NOMO-1 treated with dmso at 0.1 percent for 144 hours (cell line): ENCODE results near the gene RTKN.

Experiments
- DNase-seq: peaks from one replicate; lab custom pipeline; 2025; ENCODE audit not compliant: unreplicated experiment; lab: John Stamatoyannopoulos, UW

The RTKN gene

GRCh38 chr2:74417763-74418162, 24.0 kb downstream of the RTKN start:
- no peak for DNase-seq

- DNase-seq: no peak
These were observed 24.5 kb downstream of the RTKN start for GRCh38 chr2:74417197-74417596.

DNA sequence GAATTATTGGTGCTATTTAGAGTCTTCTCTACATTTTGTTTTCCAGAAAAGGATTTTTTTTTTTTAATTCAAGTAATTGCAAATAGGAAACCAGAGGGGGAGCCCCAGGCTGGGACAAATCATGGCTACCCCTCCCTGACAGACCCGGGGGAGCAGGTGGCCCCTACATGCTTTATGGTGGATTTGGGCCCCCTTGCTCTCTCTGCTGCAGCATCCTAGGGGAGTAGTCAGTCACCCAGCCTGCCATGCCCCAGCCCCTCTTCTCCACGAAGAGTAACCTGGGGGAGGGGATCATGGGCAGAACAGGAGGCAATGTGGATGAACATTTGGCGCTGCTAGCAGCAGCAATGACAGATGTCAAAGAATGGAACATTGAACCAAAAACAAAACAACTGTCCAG, 25.0 kb downstream of the RTKN start:
- DNase-seq: no peak

DNA sequence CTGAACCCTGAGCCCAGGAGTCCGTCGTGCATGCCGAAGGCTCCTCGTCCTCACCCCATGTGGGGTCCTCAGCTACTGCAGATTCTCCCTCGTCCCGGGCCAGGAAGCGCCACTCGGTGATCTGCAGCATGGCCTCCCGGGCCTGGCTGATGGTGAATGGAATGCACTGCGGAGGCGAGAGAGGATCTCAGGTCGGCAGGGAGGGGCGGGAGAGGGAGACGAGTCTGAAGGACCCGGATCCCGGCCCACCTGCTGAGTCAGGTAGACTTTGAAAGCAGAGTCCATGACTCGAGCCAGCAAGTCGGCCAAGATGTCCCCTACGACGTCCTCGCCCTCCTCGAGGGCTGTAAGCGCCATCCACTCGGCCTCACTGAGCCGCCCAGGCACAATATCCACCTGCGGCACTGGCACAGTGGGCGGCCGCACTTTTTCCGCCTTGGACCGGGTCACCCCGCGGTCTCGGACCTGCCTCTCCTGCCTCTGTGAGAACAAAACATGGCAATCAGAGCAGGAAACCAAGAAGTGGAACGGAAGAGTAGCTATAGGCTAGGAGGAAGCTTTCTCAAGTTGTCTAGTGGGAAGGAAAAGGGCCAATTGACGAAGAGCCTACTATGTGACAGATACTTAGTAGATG, 25.9 kb downstream of the RTKN start:
- no peak for DNase-seq

- DNase-seq: no peak
These were observed 26.6 kb downstream of the RTKN start for GRCh38 chr2:74414881-74415761.

DNA sequence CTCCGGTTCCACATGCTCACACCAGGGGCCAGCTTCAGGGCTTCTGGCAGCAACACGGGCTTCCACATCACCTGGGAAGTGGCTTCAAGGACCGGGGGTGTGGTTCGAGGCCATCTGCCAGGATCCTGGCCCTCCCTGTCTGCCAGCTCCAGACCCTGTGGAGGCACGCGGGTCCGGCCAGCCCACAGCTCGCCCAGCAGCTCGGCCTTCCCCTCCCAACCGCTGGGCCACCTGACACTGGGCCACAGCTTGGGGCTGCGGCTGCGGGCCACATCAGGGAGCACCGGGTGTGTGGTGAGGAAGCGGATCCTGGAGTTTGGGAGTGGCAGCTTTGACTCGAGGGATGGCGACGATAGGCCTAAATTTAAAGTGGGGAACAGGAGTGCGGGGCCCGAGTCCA, 27.3 kb downstream of the RTKN start:
- no peak for DNase-seq

DNA sequence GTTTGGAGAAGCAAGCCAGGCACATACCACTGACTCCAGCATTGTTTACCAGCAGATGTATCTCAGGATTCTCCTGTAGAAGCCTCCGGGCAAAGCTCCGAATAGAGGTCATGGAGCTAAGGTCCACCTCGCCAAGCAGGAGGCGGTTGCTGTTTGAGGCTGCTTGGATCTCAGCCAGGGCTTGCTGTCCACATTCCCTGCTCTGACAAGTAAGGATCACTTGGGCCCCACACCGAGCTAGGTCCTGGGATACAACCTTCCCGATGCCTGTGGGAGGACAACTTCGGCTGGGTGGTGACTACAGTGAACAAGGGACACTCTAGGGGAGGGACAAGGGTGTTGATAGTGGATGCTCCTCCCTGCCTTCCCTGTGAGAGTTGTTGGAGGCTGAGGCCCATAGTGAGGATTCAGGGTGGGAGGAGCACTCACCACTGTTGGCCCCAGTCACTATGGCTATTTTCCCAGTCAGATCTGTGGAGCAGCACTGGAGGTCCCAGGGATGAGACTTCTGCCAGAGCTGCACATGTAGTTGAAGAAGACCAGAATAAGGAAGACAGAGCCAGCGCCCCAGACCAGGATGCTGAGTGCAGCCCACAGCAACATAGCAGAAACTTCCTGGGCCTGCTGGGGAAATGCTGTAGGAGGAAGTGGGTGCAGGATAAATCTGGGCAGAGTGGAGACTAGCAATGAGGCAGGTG, 28.6 kb downstream of the RTKN start:
- no peak for DNase-seq

- DNase-seq: no peak
These were observed 34.1 kb downstream of the RTKN start for GRCh38 chr2:74407682-74408081.

GRCh38 chr2:74406035-74406434, 35.7 kb downstream of the RTKN start:
- no peak for DNase-seq

DNA sequence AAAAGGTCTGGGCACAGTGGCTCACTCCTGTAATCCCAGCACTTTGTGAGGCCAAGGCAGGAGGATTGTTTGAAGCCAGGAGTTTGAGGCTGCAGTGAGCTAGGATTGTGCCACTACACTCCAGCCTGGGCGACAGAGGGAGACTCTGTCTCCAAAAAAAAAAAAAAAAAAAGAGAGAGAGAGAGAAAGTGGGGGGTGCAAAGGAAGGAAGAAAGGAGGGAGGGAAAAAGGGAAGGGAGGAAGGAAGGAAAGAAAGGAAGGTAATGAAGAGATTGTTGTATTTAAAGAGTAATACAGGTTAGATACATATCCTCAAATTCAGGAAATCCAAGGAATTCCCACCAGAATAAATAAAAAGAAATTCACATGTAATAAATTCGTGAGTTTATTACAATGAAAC, 39.8 kb downstream of the RTKN start:
- DNase-seq: no peak

GRCh38 chr2:74399785-74400184, 42.0 kb downstream of the RTKN start:
- DNase-seq: peak; percentile 11

- DNase-seq: no peak
These were observed 45.6 kb downstream of the RTKN start for GRCh38 chr2:74396149-74396548.

- no peak for DNase-seq
These were observed 48.2 kb downstream of the RTKN start for GRCh38 chr2:74393525-74393924.

DNA sequence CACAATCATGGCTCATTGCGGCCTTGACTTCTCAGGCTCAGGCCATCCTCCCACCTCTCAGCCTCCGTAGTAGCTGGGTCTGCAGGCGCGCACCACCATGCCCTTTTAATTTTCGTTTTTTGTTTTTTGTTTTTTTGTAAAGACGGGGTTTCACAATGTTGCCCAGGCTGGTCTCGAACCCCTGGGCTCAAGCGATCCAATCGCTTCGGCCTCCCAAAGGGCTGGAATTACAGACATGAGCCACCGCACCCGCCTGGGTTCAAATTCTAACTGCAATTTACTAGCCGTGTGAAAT, 49.3 kb downstream of the RTKN start:
- DNase-seq: no peak

DNA sequence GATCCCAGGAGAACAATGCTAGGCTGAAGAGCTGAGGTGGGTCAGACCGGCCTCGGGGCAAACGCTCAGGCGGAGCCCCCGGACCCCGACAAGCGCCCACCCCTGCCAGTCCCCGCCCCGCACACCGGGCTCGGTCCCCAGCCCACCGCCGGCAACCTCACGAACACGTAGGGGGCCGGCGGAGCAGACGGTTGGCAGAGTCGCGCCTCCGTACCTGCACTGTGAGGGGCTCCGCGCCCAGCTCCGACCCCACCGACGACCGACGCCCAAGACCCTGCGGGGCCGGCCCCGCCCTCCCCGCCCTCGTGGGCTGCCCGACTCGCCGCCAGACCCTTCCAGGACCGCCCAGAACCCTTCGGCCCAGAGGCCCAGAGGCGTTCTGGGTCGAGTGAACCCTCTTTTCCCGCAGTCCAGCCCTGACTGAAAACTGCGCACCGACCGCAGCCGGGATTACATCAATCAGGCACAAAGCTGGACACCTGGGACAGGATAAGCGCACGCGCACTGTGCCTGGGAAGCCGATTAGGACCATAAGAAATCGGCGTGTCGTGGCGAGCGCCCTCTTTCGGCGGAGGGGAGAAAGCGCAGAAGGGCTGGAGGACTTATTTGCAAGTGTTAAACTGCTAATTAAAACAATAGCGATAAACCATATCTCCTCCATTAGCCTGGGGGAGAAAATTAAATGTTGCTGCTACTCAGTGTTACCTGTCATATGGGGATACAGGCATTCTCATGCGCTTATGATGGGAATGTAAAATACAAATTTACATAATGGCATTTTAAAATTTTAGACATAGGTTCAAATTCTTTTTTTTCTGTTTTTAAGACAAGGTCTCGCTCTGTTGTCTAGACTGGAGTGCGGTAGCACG, 49.9 kb downstream of the RTKN start:
- peak; percentile 92 for DNase-seq

DNA sequence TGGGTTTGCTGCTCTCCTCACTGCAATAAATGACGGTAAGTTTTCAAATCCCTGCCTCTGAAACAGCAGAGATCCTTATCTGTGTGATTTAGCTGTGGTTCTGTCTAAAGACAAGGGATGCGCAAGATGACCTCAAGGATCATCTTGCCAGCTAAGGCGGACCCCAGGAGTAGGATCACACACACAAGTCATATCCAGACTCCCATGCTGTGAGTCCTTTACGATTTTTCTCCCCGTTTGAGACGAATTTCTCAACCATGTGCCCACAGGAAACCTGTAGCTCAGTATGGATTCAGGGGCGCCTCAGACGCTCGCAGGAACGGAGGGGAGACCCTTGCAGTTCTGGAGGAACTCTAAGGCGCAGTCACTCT, 50.5 kb downstream of the RTKN start:
- DNase-seq: no peak

DNA sequence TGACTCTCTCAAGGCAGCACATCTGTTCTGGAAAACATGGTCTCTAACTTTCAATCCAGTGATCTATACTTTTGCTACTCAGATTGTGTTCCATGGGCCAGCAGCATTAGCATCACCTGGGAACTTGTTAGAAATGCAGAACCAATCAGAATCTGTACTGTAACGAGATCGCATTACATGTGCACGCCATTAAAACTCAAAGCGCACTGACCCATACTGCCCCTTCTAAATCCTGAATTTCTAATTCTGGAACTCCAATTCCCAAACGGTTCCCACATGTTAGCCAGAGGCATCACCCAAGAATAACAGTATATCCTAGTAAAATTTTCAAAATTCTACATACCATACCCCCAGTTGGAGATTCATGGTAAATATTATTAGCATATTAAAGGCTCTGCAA, 51.1 kb downstream of the RTKN start:
- no peak for DNase-seq

- no peak for DNase-seq
These were observed 54.4 kb downstream of the RTKN start for GRCh38 chr2:74387346-74387745.

DNA sequence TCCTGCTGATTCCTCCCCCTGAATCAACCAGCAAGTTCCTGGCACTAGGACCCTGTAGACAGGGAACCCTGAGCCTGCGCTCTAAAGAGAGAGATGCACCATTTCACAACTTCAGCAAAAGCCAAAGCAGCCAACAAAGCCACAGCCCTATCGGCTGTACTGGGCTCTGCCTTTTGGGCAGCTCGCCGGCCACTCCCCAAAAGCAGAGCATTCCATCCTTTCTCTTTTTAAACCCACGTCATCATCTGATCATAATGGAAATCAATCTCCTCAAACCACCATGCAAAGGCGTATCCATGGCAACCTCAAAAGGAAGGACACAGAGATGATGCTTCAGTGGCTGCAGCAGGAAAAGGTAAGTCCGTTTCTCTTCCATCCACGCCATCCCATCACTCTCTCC, 56.3 kb downstream of the RTKN start:
- DNase-seq: no peak

DNA sequence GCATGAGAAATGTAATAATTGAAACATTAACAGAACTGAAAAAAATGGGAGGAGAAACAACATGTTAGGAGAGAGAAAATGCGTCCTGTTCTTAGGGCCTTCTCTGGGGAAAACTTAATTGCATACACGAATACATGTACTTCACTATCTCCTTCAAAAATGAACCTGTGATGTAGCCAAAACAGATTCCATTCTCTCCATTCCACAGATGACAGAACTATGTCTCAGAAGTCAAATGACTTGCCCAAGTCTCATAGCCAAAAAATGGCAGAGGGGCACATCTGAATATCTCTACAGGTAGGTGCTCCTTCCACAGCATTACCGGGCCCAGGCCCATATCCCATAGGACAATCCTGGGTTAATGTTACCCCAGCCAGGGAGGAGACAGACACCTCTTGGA, 57.7 kb downstream of the RTKN start:
- no peak for DNase-seq

- no peak for DNase-seq
These were observed 58.5 kb downstream of the RTKN start for GRCh38 chr2:74383254-74383653.
